GM19328 (cell line): Measurements from ENCODE around the gene POLD1.

Source experiments
- ATAC-seq: cut with Tn5 transposase; IDR thresholded peaks from one replicate; pipeline ENCODE4 v1.9.1; 2021; ENCODE audit warnings: mild to moderate bottlenecking, moderate library complexity; ENCODE audit not compliant: unreplicated experiment

The POLD1 gene

DNA sequence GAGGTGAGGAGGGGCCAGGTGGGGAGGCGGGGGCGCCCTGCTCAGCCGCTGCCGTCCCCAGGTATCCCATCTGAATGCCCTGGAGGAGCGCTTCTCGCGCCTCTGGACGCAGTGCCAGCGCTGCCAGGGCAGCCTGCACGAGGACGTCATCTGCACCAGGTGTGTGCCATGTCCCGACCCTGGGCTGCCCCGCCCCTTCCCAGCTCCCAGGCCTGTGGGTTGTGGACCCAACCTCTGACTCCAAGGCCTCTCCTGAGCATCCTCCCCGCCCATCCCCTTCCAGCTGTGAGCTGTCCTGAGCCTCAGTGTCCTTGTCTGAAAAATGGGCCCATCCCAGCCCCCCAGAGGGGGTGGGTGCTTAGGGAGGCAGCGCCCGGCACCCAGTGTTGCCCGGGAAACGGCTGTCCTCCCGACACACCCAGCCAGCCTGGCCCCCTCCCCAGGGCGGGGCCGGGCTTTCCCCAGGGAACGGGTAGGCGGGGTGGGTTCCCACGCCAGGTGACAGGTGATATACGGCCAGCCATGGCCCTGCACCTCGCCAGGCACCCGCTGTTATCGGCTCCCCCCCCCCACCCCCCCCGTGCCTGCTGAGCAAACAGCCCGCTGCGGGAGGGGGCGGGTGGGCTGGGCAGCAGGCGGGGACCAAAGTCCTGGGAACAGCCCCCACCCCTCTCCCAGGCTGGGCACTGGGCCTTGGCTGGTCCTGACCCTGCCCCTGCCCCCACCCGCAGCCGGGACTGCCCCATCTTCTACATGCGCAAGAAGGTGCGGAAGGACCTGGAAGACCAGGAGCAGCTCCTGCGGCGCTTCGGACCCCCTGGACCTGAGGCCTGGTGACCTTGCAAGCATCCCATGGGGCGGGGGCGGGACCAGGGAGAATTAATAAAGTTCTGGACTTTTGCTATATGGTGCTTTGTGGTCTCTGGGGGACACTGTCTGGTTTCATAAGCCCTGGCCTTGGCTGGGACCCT is 33.2 kb downstream of the POLD1 start:
- ATAC-seq = no peak

DNA sequence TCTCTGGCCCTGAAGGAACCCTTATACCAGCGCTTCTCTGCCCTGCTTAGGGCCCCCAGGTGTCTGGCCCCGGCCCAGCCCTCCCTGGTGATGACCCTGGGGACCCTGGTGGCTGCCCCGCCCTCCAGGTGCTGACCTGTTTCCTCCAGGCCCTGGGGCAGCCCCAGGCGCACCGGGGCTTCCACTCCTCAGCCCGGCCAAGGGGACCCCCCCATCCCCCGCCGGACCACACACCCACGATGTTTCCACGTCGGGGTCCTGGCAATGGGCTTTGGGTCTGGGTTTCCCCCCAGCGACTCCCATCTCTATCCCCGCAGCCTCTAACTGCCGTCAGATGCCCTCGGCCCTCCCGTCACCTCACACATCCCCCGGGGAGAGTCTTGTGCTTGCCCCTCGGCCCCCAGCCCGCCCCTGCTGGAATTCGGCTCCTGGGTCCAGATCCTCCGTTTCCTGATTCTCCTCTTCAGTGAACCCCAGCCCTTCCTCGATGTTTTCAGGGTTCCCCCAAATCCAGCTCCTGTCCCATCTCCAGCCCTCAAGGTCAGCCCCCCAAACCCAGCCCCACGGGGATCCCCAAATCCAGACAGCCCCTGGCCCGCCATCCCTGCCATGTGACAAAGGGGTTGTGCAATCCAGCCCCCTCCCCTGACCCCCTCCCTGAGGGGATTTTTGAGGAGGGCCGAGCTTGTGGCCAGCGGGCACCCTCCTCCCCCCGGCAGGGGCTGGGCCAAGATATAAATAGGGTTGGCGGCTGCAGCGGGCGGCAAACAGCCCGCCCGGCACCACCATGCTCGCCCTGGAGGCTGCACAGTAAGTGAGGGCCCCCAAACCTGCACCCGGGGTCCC is 34.3 kb downstream of the POLD1 start, which contains the start of gene SPIB:
SPIB (plus strand) TSS at position 763 of the 846 bp plus-strand sequence; CDS start at position 788, 25 bp downstream.
- ATAC-seq = no peak

DNA sequence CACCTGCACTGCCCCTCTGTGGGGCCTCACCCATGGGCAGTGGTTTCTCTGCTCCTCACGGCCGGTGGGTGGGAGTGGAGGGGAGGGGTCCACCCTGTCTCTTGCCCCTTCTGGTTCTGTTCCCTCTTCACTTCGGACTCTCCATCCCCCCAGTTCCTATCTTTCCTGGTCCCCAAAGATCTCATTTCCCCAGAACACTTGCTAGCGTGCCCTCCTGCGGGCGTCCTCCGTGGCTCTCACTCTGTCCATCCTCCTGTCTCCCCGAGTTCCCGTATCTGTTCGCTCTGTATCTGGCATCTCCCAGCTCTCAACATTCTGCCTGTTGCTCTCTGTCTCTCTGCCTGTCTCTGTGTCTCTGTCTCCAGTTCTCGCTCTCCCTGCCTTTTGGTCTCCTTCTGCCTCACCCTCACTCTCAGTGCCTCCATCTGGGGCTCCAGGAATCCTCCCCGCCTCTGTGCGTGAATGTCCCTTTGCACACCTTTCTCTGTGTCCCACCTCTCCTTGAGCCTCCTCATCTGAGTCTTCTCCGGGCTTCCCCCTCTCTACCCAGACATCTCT is 35.0 kb downstream of the POLD1 start:
- no peak for ATAC-seq

DNA sequence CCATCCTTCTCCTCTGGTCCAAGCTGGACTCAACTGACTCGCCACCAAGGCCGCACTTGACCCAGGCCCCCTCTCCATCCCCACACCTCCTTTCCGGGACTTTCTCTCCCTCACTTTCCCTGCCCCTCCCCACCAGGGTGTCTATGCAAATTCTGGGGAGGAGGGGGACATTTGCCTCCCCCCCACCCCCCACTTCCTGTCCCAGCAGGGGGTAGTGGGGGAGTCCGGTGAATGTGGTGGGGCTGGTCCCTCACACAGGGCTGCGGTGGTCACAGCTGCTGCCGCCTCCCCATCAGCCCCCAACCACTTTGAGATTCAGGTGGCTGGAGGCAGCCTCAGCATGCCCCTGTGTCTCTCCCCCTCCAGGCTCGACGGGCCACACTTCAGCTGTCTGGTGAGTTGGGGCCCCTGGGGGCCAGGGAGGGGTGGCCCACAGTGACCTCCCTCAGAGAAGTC is 35.5 kb downstream of the POLD1 start:
- ATAC-seq = no peak

DNA sequence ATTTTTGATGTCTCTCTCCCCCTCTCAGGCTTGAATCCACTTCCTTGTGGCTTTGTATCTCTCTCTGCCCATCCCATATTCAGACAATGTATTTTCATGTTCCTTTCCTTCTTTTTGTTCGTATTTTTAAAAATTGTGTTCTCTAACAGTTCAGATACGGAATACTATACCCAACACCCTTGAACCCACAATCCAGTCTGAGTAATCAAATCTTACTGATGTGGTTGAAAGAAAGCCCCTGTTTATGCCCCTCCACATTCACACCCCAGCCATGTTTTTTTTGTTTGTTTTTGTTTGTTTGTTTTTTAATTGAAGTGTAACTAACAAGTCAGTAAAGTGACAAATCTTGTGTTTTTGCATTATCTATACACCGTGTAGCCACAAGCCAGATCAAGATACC is 36.0 kb downstream of the POLD1 start:
- ATAC-seq = no peak

DNA sequence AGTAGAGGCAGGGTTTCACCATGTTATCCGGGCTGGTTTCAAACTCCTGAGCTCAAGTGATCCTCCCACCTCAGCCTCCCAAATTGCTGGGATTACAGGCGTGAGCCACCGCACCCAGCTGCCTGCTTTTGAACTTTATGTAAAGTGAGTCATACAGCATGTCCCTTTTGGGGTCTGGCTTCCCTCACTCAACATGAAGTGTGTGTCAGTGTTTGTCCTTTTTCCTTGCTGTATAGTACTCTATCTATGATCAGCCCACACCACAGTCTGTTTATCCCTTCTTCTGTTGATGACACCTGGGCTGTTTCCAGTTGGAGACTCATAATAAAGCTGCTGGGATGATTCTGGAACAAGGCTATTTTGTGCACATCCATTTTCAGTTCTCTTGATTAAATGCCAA is 36.7 kb downstream of the POLD1 start:
- no peak for ATAC-seq

DNA sequence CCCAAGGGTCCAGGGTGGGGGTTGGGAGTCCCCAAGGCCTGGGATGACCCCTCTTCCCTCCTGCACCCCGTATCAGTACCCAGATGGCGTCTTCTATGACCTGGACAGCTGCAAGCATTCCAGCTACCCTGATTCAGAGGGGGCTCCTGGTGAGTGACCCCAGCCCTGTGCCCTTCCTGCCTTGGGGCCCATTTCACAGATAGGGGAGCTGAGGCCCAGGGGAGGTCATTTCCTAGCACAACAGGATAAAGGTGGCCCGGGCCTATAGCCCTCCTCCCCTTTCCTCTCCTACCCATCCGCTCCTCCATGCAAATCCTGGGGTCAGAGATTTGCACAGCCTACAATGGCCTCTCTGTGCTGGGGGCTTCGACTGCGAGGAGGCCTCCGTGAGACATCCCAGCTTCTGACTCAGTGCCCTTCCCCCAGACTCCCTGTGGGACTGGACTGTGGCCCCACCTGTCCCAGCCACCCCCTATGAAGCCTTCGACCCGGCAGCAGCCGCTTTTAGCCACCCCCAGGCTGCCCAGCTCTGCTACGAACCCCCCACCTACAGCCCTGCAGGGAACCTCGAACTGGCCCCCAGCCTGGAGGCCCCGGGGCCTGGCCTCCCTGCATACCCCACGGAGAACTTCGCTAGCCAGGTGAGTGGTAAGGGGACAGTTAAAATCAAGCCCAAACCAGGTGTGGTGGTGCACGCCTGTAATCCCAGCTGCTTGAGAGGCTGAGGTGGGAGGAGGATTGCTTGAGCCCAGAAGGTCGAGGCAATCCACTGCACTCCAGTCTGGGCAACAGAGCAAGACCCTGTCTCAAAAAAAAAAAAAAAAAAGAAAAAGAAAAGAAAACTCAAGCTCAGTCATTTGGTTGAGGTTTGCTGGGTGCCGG is 38.5 kb downstream of the POLD1 start:
- no peak for ATAC-seq

DNA sequence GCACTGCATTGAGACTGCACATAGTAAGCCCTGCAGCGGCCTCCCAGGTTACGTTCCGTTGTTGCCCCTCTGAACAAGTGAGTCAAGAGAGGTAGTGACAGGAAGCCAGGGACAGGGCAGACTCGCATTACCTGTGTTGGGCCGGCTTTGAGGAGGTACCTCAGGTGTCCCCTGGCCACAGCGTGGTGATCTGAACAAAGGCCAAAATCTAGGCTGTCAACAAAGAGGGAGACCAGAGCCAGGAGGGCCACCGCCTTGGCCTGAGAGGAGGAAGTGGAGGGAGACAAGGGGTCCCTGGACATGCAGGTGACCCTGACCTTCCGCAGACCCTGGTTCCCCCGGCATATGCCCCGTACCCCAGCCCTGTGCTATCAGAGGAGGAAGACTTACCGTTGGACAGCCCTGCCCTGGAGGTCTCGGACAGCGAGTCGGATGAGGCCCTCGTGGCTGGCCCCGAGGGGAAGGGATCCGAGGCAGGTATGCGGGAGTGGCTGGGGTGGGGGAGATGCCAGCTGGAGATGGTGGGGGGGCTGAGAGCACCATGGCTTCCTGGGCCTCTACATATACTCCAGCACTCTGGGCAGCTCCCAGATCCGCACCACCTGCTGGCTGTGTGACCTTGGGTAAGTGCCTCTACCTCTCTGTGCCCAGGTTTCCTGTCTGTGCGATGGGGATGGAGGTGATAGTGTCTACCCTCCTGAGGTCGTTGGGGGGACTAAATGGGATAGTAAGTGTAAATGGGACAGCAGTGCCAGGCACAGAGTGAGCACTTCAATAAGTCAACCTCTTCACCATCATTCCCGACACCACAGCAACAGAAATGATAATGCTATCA is 39.3 kb downstream of the POLD1 start:
- no peak for ATAC-seq

DNA sequence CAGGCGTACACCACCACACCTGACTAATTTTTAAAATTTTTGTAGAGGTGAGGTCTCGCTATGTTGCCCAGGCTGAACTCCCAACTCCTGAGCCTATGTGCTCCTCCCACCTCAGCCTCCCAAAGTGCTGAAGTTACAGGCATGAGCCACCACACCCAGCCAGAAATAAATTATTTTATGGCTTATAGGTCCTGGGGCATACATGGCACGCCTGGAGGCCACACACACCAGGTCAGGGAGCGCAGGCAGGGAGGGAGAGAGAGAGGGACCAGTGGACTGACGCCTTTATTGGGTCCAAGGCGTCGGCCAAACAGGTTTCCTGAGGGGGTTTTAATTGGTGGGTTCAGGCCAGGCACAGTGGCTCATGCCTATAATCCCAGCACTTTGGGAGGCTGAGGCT is 41.4 kb downstream of the POLD1 start:
- no peak for ATAC-seq

DNA sequence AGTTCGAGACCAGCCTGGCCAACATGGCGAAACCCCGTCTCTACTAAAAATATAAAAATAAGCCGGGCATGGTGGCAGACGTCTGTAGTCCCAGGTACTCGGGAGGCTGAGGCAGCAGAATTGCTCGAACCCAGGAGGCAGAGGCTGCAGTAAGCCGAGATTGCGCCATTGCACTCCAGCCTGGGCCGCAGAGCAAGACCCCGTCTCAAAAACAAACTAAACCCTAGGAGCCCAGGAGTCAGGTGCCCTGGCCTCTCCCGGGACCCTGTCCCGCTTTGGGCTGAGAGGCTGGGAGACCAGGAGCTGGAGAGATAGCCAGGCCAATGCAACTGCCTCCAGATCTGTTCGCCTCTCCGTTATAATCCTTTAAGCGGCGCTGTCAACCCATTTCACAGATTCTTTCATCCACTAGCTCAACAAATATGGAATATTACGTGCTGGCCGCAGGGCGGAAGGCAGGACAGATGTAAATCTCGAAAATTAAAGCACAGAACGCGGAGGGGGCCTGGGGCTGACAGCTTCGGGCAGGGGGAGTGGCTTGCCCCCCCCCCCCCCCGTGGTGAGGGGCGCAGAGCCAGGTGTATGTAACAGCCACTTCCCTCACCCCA is 43.3 kb downstream of the POLD1 start:
- ATAC-seq = no peak

DNA sequence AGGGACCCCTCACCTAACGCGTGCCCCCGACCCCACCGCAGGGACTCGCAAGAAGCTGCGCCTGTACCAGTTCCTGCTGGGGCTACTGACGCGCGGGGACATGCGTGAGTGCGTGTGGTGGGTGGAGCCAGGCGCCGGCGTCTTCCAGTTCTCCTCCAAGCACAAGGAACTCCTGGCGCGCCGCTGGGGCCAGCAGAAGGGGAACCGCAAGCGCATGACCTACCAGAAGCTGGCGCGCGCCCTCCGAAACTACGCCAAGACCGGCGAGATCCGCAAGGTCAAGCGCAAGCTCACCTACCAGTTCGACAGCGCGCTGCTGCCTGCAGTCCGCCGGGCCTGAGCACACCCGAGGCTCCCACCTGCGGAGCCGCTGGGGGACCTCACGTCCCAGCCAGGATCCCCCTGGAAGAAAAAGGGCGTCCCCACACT is 43.9 kb downstream of the POLD1 start:
- ATAC-seq = no peak

DNA sequence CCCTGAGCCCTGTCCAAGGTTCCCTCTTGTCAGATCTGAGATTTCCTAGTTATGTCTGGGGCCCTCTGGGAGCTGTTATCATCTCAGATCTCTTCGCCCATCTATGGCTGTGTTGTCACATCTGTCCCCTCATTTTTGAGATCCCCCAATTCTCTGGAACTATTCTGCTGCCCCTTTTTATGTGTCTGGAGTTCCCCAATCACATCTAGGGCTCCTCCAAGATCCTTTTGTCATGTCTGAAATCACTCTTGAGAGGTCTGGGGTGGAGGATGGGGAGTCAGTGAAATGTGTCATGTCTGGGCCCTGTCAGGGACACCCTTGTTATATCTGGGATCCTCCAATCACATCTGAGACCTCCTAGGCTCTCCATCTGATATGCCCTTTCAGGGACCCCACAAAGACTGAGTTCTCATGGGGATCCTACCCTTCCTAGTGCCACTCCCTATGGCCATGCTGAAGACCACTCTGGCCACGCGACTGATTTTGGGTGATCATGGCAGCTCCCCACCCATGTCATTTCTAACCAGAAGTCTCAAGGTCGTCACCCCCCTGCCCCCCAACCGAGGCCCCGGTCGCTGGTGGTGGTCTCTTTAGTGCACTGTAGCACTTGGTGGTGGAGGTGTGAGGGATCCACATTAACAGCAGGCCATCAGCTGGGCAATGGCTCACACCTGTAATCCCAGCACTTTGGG is 44.8 kb downstream of the POLD1 start:
- no peak for ATAC-seq

DNA sequence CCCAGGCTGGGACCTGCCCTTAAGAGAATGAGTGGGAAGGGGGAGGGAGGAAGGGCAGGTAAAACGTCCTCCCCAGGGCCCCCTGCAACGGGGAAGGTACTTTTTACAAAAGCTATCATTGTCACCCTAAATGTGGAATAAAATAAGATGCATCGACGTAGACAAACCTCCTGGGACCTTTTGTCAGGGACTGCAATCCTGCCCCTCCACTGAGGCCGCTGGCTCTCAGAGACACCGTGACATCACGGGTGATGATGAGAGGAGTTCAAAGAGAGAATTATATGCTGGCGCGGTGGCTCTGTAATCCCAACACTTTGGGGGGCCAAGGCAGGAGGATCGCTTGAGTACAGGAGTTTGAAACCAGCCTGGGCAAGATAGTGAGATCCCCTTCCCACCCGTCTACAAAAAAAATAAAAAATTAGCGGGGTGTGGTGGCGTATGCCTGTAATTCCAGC is 46.8 kb downstream of the POLD1 start:
- ATAC-seq = no peak

DNA sequence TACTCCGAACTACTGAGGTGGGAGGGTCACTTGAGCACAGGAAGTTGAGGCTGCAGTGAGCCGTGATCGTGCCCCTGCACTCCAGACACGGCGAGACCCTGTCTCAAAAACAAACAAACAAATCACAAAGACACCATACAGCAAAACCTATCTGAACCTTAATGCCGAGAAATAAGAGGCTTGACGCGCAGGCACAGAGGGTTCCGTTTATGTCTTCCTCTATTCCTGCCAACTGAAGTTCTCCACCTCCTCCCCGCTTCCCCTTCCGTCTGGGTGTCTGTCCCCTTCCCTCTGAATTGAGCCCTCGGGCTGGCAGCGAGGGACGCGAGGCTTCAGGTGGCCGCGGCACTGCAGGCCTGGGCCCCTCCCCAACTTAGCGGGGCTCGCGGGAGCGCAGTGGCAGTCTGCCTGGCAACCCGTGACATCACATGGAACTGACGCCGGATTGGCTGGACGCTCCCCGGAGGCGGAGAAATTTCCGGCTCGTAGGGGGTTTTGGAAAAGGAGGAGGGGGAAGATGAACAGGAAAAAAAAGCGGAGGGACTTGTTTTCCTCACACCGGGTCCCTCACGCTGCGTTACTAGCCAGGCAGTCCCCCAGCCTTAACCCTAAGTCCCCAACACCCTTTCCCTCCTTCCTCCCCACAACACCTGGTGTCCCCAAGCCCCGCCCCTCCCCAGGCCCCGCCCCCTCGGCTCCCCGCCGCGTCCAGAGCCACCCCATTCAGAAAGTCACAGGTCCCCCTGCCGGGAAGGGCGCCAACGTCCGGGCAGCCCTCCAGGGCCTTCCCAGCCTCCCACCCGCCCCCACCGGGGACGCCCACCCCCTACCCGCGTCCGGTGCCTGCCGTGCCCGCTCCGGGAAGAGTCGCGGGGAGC is 47.4 kb downstream of the POLD1 start:
- peak; percentile 59 for ATAC-seq

DNA sequence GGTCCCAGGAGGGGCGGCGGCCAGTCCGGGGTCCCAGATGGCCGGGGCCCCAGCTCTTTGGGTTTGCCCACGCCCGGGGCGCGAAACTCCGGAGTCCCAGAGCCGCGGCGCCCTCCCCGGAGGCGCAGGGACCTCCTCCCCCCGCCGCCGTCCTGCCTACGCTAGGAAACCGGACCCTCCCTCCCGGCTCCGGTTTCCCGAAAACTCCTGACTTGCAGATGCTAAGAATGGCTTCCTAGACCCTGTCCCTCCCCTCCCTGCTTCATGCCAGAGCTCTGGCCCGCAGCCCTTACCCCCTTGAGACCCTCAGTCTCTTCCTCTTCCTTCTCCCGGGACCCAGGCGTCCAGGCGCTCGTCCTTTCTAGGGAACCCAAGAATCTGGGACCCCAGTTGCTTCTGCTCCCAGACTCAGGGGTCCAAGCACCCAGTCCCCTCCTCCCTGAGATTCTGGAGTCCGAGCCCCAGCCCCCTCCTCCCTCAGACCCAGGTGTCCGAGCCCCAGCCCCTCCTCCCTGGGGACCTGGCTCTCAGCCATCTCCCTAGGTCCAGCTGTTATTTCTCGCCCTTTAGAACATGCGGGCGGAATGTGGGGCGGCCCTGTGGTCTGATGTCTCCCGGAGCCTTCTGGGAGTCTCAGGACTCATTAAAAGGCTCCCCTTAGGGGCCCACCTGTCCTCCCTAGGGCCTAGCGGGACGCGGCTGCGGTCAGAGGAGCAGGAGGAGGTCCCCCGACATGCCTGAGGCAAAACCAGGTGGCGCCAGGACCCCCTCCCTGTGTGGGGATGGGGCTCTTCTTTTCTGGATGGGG is 48.3 kb downstream of the POLD1 start, which contains the start of gene MYBPC2:
MYBPC2 (plus strand) TSS at position 672 of the 808 bp plus-strand sequence; CDS start at position 734, 62 bp downstream.
- no peak for ATAC-seq
